WTC11 (cell line): ENCODE data around the gene HAVCR2. TPM values are rescaled to one million over a fixed set of nuclear protein-coding genes. Genes with fewer than 3 reads are reported as not detected.

Source experiments
- AFF4 ChIP-seq: sonication (generic); formaldehyde crosslinking; IDR thresholded peaks from 2 replicates; pipeline ENCODE4 v1.8.1; 2023; ENCODE audit warnings: mild to moderate bottlenecking, missing genetic modification reagents, borderline replicate concordance
- ATF1 ChIP-seq: sonication (generic); formaldehyde crosslinking; IDR thresholded peaks from 2 replicates; pipeline ENCODE4 v1.8.1; 2023; ENCODE audit warnings: mild to moderate bottlenecking, moderate library complexity, missing genetic modification reagents
- ATF2 ChIP-seq: sonication (generic); formaldehyde crosslinking; IDR thresholded peaks from 2 replicates; pipeline ENCODE4 v1.8.1; 2022; ENCODE audit warnings: low read depth, missing genetic modification reagents, borderline replicate concordance
- CREM ChIP-seq: sonication (generic); formaldehyde crosslinking; IDR thresholded peaks from 2 replicates; pipeline ENCODE4 v1.8.1; 2022; ENCODE audit warnings: mild to moderate bottlenecking, missing genetic modification reagents, moderate library complexity
- ESRRA ChIP-seq: sonication (generic); formaldehyde crosslinking; IDR thresholded peaks from 2 replicates; pipeline ENCODE4 v1.8.1; 2022; ENCODE audit warnings: mild to moderate bottlenecking, missing genetic modification reagents, borderline replicate concordance
- GABPB1 ChIP-seq: sonication (generic); formaldehyde crosslinking; IDR thresholded peaks from 2 replicates; pipeline ENCODE4 v1.8.1; 2023; ENCODE audit warnings: mild to moderate bottlenecking, missing genetic modification reagents
- GRHL2 ChIP-seq: fragments of 250-450 bp; sonication (Bioruptor Pico); IDR thresholded peaks from 2 replicates; pipeline ENCODE4 v1.8.0; 2022; ENCODE audit warnings: mild to moderate bottlenecking, moderate library complexity; ENCODE audit not compliant: insufficient replicate concordance, severe bottlenecking
- IRF1 ChIP-seq: sonication (generic); formaldehyde crosslinking; IDR thresholded peaks from 2 replicates; pipeline ENCODE4 v1.8.0; 2023; ENCODE audit warnings: missing genetic modification reagents
- JAZF1 ChIP-seq: fragments of 250-450 bp; sonication (Bioruptor Pico); IDR thresholded peaks from 2 replicates; pipeline ENCODE4 v1.9.0; 2021; ENCODE audit warnings: moderate library complexity, mild to moderate bottlenecking, inconsistent platforms
- KAT7 ChIP-seq: sonication (generic); formaldehyde crosslinking; IDR thresholded peaks from 2 replicates; pipeline ENCODE4 v1.8.1; 2023; ENCODE audit warnings: missing genetic modification reagents, mild to moderate bottlenecking, borderline replicate concordance
- MLX ChIP-seq: sonication (generic); formaldehyde crosslinking; IDR thresholded peaks from 2 replicates; pipeline ENCODE4 v1.8.1; 2023; ENCODE audit warnings: mild to moderate bottlenecking, missing genetic modification reagents, moderate library complexity
- NFE2L1 ChIP-seq: sonication (generic); formaldehyde crosslinking; IDR thresholded peaks from 2 replicates; pipeline ENCODE4 v1.8.1; 2023; ENCODE audit warnings: missing genetic modification reagents
- PREB ChIP-seq: sonication (generic); formaldehyde crosslinking; IDR thresholded peaks from 2 replicates; pipeline ENCODE4 v1.8.1; 2022; ENCODE audit warnings: mild to moderate bottlenecking, missing genetic modification reagents, moderate library complexity, borderline replicate concordance
- PRRX2 ChIP-seq: fragments of 250-450 bp; sonication (Bioruptor Pico); IDR thresholded peaks from 2 replicates; pipeline ENCODE4 v1.8.0; 2021; ENCODE audit warnings: mild to moderate bottlenecking
- TEAD1 ChIP-seq: sonication (generic); formaldehyde crosslinking; IDR thresholded peaks from 2 replicates; pipeline ENCODE4 v1.8.0; 2022; ENCODE audit warnings: mild to moderate bottlenecking, missing genetic modification reagents
- ZNF219 ChIP-seq: sonication (generic); formaldehyde crosslinking; IDR thresholded peaks from 2 replicates; pipeline ENCODE4 v1.8.0; 2023; ENCODE audit warnings: missing genetic modification reagents, mild to moderate bottlenecking, borderline replicate concordance
- ZNF281 ChIP-seq: sonication (generic); formaldehyde crosslinking; IDR thresholded peaks from 2 replicates; pipeline ENCODE4 v1.8.0; 2023; ENCODE audit warnings: mild to moderate bottlenecking, missing genetic modification reagents
- ZNF425 ChIP-seq: fragments of 250-450 bp; sonication (Bioruptor Pico); conservative IDR thresholded peaks from 2 replicates; pipeline ENCODE4 v1.9.0; 2021; ENCODE audit warnings: mild to moderate bottlenecking
- ZNF532 ChIP-seq: fragments of 250-450 bp; sonication (Bioruptor Pico); IDR thresholded peaks from 2 replicates; pipeline ENCODE4 v1.9.0; 2021; ENCODE audit warnings: mild to moderate bottlenecking, borderline replicate concordance
- ZNF671 ChIP-seq: fragments of 250-450 bp; sonication (Bioruptor Pico); IDR thresholded peaks from 2 replicates; pipeline ENCODE4 v1.8.0; 2021; ENCODE audit warnings: mild to moderate bottlenecking
- total RNA-seq: library from RNA; stranded (reverse); gene quantifications from 3 replicates; pipeline ENCODE4 v1.2.3, GENCODE V29; 2021

The HAVCR2 gene
- total RNA-seq, 1 experiment from 2014 or later: 0.33 TPM

- no peak for TF ChIP-seq GRHL2 (CRISPR knock-in tag)
- TF ChIP-seq ZNF532: no peak
- TF ChIP-seq AFF4: no peak
- peak; percentile 69; the same call in 1 of the 2 replicates for TF ChIP-seq PRRX2
- no peak for TF ChIP-seq ZNF219 (CRISPR knock-in tag)
- TF ChIP-seq ATF1 (CRISPR knock-in tag): no peak
- no peak for TF ChIP-seq MLX (CRISPR knock-in tag)
- no peak for TF ChIP-seq ESRRA (CRISPR knock-in tag)
- TF ChIP-seq JAZF1: no peak
- no peak for TF ChIP-seq ZNF281
- no peak for TF ChIP-seq NFE2L1
- TF ChIP-seq GABPB1 (CRISPR knock-in tag): peak; percentile 81; the same call in 1 of the 2 replicates
- no peak for TF ChIP-seq ZNF671 (CRISPR knock-in tag)
- TF ChIP-seq KAT7 (CRISPR knock-in tag): no peak
- TF ChIP-seq PREB (CRISPR knock-in tag): no peak
- TF ChIP-seq IRF1 (CRISPR knock-in tag): no peak
- 0 out of 2 replicates have a peak, but pooled peaks have one; percentile 37 for TF ChIP-seq CREM (CRISPR knock-in tag)
- TF ChIP-seq ZNF425 (CRISPR knock-in tag): no peak
- no peak for TF ChIP-seq TEAD1
- TF ChIP-seq ATF2 (CRISPR knock-in tag): no peak
Observed at GRCh38 chr5:157142317-157143126, 33.7 kb upstream of the HAVCR2 start, which contains the start of gene MED7 (continued).
